HAP-1 (cell line): Measurements from ENCODE around the gene EPHA10.
"Not testable (repeated sequence)": the region's sequence is repeated elsewhere in the genome, so short reads cannot be mapped to it uniquely, and the experiment has no call there.

Experiments
- DNase-seq, 2 experiments: peaks; one replicate each; pipeline ENCODE4 v3.0.0-alpha.2; 2016 to 2020; ENCODE audit warnings: low spot score in 2 of 2
- H3K27me3 ChIP-seq: fragments of 250-450 bp; sonication (Bioruptor Pico); 2 replicates; pipeline ENCODE4 v1.5.1; 2020; ENCODE audit warnings: low read depth, mild to moderate bottlenecking, moderate library complexity
- H3K36me3 ChIP-seq: fragments of 250-450 bp; sonication (Bioruptor Pico); replicated peaks from 2 replicates; pipeline ENCODE4 v1.5.1; 2020; ENCODE audit warnings: mild to moderate bottlenecking
- H3K4me1 ChIP-seq: fragments of 250-450 bp; sonication (Bioruptor Pico); 2 replicates; pipeline ENCODE4 v1.5.1; 2020; ENCODE audit warnings: mild to moderate bottlenecking
- H3K4me3 ChIP-seq: fragments of 250-450 bp; sonication (Bioruptor Pico); 2 replicates; pipeline ENCODE4 v1.5.1; 2020; ENCODE audit warnings: mild to moderate bottlenecking, moderate library complexity
- H3K9me3 ChIP-seq: fragments of 250-450 bp; sonication (Bioruptor Pico); 2 replicates; pipeline ENCODE4 v1.5.1; 2020; ENCODE audit warnings: mild to moderate bottlenecking, moderate library complexity
- in situ Hi-C: fragments of 300-500 bp; cut with MboI; formaldehyde crosslinking; loops from 3 replicates; pipeline ENCODE4 v1.14.3; 2020; ENCODE audit warnings: low sequenced_read_pairs, inconsistent platforms, mixed read lengths

The EPHA10 gene

DNA sequence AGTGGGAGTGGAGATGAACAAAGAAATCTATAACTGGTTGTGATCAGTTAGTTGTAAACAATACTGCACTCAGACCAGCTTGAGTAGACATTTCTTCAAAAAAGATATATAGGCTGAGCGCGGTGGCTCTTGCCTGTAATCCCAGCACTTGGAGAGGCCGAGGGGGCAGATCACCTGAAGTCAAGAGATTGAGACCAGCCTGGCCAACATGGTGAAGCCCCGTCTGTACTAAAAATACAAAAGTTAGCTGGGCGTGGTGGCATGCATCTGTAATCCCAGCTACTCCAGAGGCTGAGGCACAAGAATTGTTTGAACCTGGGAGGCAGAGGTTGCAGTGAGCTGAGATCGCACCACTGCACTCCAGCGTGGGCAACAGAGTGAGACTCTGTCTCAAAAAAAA lies 26.9 kb downstream of the EPHA10 start:
- H3K36me3 ChIP-seq, H3K9me3 ChIP-seq, DNase-seq, in situ Hi-C loops, H3K4me1 ChIP-seq, H3K27me3 ChIP-seq, H3K4me3 ChIP-seq: not testable (repeated sequence)

DNA sequence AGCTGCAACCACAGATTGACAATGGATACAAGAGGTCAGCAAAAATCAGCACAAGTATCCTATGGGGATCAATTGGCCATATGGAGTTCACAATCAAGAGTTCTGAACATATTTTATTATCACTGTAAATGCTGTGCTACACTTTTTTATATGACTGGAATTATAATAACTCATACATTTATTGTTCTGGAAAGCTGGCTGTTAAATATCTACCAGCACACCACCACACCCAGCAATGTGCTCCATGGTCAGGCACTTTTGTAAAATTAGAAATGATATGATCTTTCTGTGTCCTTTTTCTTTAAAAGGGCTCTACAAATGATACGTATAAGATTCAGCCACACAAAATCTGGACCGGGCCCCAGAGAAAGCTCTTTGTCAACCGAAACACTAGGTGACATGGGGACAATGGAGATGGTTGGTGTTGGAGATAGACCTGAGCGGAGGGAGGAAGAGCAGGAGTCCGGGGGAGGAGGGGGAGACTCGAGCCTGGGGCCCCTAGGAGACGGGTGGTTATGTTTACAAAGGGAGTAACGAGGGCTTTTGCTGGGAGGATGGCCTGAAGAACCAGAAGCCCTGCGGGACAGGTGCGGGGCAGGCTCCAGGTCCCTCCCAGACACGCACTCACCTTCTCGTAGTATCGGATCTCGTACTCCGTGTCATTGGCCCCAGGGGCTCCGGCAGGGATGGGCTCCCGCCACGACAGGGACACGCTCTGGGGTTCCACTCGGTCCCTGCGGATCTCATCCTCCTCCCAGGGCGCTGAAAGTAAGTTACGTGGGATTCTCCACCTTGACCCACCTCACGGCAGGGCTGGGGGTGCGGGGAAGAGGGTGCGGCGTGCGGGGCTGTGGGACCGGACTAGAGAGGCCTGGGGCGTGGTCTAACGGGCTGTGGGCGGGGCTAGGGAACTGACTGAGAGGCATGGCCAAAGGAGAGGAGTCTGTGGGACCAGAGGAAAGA lies 30.0 kb downstream of the EPHA10 start:
- Histone ChIP-seq H3K9me3 (no peaks in the 10 kb centered on the region), H3K4me3 (no peak overlapping the region), H3K27me3 (peaks cover 1% of the 10 kb centered on the region), H3K36me3 (no peaks in the 10 kb centered on the region), H3K4me1 (no peaks in the 10 kb centered on the region)
- DNase-seq: peak in 1 of 2 experiments; percentile 44
- in situ Hi-C loops: no loop called here

DNA sequence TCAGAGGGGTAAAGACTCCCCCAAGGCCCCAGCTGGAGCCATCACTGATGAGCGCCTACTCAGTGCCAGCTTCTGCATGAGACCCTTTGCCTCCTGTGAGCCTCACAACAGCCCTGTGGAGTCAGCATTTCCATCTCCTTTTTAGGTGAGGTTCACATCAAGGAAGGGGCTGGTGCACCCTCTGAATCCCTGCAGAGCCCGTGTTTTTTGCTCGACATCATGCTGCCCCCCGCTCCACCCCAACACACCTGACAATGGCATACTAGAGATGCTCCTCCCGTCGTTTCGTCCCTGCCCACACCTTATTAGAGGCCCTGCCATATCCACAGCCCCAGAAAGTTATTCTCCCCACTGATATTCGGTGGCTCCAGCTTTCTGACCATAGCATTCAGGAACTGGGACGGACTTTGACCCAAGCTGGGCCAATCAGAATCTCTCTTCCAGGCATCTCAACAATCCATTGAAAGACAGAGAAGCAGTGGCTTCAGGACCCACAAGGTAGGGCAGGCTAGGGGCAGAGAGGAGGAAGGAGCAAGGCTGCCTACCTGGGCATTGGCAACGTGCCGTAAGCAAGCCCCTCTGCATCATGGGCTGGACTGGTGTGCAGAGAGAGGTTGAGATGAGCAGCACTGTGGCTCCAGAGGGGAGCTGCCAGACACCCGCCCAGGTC lies 32.7 kb downstream of the EPHA10 start:
- Histone ChIP-seq H3K27me3 (peaks cover 9% of the 10 kb centered on the region), H3K9me3 (no peaks in the 10 kb centered on the region), H3K4me3 (no peak overlapping the region), H3K4me1 (no peaks in the 10 kb centered on the region), H3K36me3 (no peaks in the 10 kb centered on the region)
- DNase-seq: no peak
- in situ Hi-C loops: no loop called here

DNA sequence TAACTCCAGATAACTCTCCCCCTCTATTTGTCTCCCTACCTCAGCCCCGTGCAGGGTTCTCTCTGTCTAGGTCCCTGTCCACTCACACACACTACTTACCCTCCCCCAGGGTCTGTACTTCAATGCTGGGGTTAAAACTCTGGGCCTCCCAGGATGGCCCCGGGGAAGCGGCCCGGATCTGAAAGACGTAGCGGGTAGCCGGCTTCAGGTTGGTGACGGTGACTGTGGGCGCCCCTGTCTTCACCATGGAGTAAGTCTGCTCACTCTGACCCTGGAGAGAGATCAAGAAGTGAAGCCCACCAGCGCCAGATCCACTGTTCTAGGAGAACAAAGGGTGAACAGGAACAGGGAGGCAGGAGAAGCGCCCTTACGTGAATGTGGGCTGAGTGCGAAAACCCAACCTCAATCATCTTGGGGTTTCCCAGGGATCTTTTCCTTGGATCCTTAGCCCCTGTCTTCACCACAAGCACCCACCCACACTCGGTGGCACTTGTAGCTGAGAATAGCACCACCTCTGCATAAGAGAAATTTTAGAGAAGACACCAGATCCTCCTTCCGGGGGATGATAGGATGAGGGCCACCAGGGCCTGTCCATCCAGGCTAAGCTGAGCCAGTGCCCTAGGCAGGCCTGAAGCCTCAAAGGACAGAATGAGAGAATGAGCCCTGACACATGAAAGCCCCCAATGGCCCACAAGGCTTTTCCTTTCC lies 33.5 kb downstream of the EPHA10 start:
- Histone ChIP-seq H3K9me3 (no peaks in the 10 kb centered on the region), H3K36me3 (no peaks in the 10 kb centered on the region), H3K4me3 (no peak overlapping the region), H3K4me1 (no peaks in the 10 kb centered on the region), H3K27me3 (peaks cover 11% of the 10 kb centered on the region)
- no peak for DNase-seq
- in situ Hi-C loops: no loop called here

DNA sequence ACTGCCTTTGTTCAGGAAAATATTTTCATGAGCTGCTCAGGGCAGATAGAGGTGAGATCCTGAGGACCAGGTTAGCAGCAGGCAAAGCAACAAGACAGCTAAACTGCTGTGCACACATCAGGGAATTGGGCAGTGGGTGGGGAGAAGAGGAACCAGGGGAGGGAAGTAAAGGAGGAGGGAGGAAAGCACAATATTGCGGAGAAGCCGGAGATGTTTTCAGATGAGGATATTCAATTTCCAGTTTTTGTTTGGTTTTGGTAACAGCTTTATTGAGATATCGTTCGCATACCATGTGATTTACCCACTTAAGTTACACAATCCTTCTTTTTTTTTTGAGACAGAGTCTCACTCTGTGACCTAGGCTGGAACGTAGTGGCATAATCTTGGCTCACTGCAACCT lies 34.5 kb downstream of the EPHA10 start:
- Histone ChIP-seq H3K4me3 (no peak overlapping the region), H3K9me3 (no peaks in the 10 kb centered on the region), H3K36me3 (no peaks in the 10 kb centered on the region), H3K27me3 (peaks cover 11% of the 10 kb centered on the region), H3K4me1 (no peaks in the 10 kb centered on the region)
- no peak for DNase-seq
- in situ Hi-C loops: no loop called here

DNA sequence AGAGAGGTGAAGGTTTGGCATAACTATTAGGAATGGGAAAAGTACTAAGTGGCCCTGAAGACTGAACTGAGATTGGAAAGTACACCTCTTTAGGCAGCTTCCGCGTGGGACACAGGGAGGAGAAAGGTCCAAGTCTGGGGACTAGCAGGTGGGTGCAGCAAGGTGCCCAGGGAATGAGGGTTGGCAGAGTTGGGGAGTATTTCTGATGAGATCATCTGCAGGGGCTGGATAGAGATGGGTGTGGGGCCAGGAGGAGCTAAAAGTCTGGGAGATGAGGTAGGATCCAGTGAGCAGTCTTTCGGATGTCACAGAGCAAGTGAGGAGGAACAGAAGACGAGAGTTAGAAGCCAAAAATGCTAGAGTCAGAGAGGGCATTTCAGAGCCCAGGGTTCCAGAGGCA lies 36.5 kb downstream of the EPHA10 start:
- Histone ChIP-seq H3K27me3 (peaks cover 11% of the 10 kb centered on the region), H3K36me3 (no peaks in the 10 kb centered on the region), H3K9me3 (no peaks in the 10 kb centered on the region), H3K4me3 (no peak overlapping the region), H3K4me1 (no peaks in the 10 kb centered on the region)
- in situ Hi-C loops: no loop called here
- no peak for DNase-seq

DNA sequence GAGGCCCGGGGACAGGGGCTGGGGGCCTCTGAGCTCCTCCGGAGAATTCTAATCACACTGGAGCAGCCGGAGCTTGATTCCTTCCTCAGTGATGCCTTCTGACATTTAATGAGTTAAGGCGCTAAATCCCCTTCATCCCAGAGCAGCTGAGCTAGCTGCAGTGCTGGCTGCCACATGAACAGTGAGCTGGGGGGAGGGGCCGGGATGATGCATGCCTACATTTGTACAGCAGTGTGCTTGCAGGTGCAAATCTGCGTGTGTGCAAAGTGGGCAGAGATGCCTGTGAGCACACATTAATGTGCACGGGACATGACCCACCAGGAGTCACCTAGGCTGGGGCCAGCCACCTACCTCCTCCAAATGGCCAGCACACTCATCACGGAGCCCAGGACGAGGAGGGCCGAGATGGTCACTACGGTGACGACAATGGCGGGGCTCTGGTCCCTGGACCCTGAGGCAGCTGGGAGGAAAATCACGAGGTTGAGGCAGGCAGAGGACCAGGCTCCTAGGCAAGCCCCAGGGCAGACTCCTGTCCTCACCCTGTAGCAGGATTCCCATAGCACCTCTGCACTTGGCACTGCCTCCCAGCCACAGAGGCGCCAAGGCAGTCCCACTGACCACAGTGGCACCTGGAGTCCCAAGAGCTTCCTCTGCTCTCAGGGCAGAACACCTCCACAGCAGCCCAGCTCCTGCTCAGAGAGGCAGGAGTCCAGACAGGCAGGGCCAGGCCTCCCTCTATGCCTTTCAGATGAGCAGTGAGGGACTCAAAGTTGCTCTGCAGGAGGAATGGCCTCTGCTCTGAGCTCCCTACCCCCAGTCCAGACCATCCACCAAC lies 38.0 kb downstream of the EPHA10 start:
- Histone ChIP-seq H3K36me3 (no peaks in the 10 kb centered on the region), H3K9me3 (no peaks in the 10 kb centered on the region), H3K27me3 (peaks cover 11% of the 10 kb centered on the region), H3K4me1 (no peaks in the 10 kb centered on the region), H3K4me3 (no peak overlapping the region)
- no peak for DNase-seq
- in situ Hi-C loops: no loop called here

DNA sequence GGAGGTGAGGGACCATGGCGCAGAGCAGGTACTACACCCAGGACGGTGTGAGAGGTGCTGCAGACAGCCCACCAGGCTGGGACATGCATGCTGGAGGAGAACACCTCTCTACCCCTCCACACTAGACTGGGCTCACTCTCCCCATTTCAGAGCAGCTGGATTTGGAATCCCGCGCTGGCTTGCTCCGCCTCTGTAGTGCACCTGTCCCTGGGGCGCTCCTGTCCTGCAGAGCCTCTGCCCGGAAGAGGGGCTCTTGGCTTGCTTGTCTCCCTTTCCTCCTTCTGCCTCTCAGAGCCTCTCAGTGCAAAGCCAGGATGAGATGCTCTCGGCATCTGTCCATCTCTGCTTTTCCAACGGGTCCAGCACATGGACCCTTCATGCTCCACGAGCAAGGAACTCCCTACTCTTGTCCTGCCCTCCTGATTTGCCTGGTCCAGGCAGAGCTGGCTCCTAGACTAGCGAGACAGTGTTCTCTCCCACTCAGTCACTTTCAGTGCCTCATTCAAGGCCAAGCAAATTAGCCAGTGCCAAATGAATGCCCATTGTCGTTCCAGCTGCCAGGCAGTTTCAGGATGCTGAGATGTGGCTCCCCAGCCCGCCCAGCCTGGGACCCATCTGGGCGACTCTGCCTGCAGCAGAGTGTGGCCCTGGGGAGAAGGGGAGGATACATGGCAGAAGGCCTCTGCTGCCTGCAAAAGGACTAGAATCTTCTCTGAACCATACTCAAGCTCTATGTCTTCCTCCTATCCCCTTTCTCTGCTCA lies 38.9 kb downstream of the EPHA10 start:
- DNase-seq: no peak
- Histone ChIP-seq H3K9me3 (no peaks in the 10 kb centered on the region), H3K27me3 (peaks cover 11% of the 10 kb centered on the region), H3K36me3 (no peaks in the 10 kb centered on the region), H3K4me1 (no peaks in the 10 kb centered on the region), H3K4me3 (no peak overlapping the region)
- in situ Hi-C loops: no loop called here

DNA sequence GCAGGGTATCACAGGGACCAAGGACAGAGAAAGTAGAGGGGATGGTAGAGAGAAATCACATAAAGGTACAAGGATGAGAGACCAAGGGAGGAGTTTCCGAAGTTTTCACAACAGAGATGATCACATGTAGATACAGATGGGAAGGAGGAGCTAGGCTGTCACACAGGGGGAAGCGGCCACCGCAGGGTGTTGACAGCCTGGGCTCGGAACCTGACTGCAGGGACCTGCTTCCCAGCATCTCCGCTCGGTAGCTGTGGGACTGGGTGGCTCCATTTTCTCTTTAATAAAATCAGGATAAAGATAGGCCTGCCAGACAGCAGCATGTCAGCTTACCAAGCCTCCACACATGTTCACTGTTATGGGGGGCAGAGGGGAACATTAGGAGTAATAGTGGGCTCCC lies 40.3 kb downstream of the EPHA10 start:
- Histone ChIP-seq H3K27me3 (peaks cover 7% of the 10 kb centered on the region), H3K9me3 (no peaks in the 10 kb centered on the region), H3K36me3 (no peaks in the 10 kb centered on the region), H3K4me1 (no peaks in the 10 kb centered on the region), H3K4me3 (no peak overlapping the region)
- no peak for DNase-seq
- in situ Hi-C loops: no loop called here

DNA sequence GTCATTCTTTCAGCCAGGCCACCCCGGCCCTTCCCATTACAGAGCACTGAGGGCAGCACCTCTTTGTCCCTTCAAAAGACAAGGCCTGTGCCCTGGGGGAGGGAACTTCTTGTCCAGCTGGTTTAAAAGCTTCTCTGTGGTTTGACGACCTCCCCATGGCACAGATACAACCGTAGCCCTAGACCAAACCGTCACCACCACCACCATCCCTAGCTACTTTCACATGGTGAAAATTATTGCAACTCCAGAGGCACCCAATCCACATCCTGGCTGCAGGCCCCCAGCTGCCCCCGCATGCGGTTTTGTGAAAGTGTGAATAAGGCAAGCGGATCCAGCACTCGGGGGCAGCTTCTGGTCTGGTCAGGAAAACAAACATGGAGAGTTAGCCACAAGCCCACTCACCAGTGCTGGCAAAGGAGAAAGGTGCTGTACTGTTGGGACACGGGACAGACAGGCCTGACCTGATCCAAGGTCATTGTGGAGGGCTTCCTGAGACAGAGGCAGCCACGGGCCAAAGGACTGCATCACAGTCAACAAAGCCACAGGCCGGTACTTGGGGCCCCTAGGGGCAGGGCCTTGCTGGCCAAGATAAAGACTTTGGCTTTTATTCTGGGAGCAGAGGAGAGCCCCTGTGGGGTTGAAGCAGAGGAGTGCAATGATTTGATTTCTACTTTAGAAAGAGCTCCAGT lies 41.4 kb downstream of the EPHA10 start:
- Histone ChIP-seq H3K9me3 (no peaks in the 10 kb centered on the region), H3K27me3 (peaks cover 3% of the 10 kb centered on the region; the same call in 1 of the 2 replicates), H3K36me3 (no peaks in the 10 kb centered on the region), H3K4me1 (no peaks in the 10 kb centered on the region), H3K4me3 (no peak overlapping the region)
- no peak for DNase-seq
- in situ Hi-C loops: no loop called here

DNA sequence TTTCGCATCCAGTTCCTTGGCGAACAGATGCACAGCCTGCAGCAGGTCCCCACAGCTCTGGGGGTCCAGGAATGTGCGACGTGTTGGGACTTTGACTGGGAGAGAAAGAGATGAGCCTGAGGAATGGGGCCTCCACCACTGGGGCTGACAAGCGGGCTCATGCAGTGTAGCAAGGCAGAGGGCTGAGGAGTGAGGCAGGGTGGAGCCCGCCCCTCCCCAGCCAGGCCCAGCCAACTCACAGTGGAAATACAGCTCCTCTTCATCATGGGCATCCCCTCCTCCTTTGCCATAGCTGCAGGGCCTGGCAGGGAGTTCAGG lies 41.9 kb downstream of the EPHA10 start:
- no peaks in the 10 kb centered on the region for H3K36me3 ChIP-seq
- H3K9me3 ChIP-seq: no peaks in the 10 kb centered on the region
- no peak for DNase-seq
- no peaks in the 10 kb centered on the region for H3K4me1 ChIP-seq
- no peak overlapping the region for H3K4me3 ChIP-seq
- in situ Hi-C loops: no loop called here
- H3K27me3 ChIP-seq: peaks cover 3% of the 10 kb centered on the region; the same call in 1 of the 2 replicates

DNA sequence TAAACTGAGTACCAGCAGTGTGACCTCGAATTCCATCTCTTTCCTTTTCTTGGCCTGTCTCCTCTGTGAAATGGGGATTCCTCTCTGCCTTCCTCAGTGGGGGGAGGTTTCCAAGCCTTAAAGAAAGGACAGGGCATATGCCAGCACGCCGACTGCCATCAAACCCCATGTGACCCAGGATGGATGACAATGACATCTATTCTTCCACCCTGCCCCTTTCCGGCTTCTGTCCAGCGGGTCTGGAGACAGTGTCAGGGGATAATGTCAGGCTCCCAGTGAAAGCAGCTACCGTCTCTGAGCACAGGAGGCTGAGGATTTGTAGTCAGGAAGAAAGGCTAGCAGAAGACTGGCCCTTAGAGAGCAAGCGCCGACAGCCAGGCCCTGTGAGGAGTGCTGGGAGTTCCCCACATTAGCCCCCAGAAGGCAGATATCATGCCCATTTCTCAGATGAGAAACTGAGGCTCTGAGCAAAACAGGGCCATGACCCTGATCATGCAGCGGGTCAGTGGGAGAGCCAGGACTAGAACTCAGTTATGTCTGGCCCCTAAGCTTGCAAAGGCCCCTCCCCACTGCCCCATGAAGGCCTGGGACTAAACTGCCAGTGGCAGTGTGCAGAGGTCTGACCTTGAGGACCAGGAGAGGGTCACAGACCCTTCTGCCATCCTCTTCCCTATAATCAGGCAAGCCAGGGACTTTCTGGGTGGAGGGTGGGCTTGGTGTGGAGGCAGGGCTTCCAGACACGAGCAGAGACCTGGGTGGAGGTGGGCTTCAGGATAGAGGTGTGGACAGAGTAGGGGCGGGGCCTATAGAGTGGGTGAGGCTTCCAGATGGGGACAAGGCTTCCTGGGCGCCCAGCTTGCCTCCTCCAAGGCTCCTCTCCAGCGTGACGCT lies 42.5 kb downstream of the EPHA10 start:
- H3K27me3 ChIP-seq: 0 out of 2 replicates have a peak, but pooled peaks cover 3% of the 10 kb centered on the region
- DNase-seq: no peak
- H3K4me1 ChIP-seq: no peaks in the 10 kb centered on the region
- in situ Hi-C loops: no loop called here
- H3K36me3 ChIP-seq: no peaks in the 10 kb centered on the region
- H3K4me3 ChIP-seq: no peak overlapping the region
- H3K9me3 ChIP-seq: no peaks in the 10 kb centered on the region
